Stimulated activated CD4-positive, alpha-beta T cell treated with anti-CD3 and anti-CD28 coated beads, Interleukin-1b, Interleukin-23, amount 100 ng/mL, for 24 hours (primary cell): ENCODE data around the gene PPM1H.

Experiments used
- DNase-seq, 4 experiments: peaks; one replicate each; pipeline ENCODE4 v3.0.0-alpha.2; 2020; ENCODE audit warnings: low read depth in 4 of 4, low spot score in 1 of 4

Gene PPM1H

DNA sequence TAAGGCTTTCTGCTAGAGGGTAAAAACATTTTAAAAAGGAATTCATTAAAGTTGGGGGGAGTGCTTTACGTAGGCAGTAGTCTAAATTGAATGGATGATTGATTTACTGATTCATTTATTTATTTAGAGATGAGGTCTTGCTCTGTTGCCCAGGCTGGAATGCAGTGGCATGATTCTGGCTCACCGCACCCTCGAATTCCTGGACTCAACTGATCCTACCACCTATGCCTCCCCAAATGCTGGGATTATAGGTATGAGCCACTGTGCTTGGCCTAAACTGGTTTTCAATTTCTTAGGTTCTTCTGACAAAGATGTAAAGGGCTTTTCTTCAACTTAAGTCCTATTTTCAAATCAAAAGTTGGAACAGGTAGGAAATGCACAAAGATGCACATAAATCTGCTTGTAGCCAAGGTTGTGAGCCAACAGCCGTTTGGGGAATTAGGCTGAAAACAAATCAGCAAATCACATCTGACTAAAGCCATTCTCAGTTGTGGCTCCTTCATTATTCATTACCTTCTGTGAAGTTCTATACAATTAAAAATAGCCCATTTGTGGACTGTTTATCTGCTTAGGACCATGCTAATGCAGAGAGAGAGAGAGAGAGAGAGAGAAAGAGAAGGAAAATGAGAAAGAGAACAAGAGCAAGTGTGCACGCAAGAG is 218.0 kb downstream of the PPM1H start:
- no peak for DNase-seq

DNA sequence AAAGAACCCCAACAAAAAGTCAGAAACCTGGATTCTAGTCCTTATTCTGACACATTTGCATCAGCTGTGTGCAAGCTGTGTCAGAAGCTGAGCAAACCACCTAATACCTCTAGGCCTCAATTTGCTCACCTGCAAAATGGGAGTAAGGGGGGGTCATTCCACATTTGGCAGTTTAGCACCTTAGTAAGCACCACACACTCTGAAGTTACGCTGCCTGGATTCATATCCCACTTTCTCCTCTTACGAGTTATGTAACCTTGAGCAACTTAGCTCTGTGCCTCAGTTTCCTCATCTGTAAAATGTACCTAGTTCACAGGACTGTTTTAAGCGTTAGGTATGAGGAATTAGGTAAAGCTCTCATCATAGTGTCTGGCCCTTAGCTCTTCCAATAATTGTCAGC is 218.9 kb downstream of the PPM1H start:
- no peak for DNase-seq

DNA sequence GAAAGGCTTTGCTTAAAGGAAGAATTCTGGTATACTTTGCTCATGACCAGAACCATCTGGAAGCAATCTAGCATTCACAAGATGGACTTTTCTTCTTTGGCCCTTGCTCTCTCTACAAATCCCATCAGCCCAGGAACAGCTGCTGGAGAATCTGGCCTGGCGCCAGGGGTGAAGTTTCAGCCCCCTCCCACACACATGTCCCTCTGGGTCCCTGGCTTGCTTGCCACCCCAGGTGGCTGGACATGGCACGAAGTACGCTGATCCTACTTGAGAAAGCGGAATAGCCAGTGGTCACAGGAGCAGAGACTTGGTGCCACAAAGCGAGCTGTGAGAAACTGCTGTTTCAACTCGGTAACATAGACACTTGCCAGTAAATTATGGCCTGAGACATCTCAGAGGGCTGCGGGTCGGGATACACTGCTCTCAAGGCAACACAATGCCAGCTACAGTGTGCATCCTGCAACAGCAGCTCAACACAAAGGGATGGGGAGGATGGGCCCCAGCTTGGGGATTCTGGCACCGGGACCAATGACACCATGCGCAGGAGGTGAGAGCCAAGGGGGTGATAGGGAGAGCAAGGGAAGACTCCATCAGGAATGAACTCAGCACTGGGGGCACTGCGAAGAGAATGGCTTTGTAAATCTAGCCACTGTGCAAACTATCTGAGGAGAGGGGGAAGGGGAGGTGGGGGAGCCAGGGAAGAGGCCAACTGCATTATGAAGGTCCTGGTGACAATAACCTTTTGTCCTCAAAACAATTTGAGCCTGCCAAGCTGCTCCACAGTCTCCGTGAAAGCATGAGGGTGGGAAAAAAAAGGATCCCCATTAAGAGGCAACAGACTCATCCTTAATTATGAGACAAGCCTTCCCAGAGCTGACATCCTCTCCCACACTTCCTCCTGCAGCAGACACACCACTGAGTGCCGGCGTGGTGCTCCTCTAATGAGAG is 219.9 kb downstream of the PPM1H start:
- DNase-seq: no peak

DNA sequence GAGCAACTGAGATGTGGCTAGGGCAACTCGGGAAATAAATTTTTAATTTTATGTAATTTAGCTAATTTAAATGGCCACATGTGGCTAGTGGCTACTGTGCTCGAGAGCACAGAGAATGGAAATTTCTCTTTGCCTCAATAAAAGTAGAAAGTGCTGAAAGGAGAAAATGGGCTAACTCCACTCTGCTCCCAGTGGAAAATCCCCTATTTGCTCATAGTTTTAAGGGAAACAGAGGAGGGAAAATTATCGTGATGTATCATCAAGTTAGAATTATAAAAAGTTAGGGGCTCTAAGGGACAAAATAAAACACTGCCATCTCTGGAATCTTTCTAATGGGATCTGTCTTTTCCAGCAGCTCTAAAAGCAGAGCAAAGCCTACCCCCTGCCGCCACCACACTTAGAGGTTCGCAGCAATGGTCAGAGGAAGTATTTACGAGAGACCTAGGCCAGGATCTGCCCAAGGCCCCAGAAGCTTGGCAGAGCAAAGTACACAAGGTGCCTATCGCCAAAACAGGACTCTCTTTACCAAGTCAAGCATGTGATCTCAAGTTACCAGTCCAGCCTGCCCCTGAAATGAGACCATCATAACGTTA is 220.7 kb downstream of the PPM1H start:
- no peak for DNase-seq

DNA sequence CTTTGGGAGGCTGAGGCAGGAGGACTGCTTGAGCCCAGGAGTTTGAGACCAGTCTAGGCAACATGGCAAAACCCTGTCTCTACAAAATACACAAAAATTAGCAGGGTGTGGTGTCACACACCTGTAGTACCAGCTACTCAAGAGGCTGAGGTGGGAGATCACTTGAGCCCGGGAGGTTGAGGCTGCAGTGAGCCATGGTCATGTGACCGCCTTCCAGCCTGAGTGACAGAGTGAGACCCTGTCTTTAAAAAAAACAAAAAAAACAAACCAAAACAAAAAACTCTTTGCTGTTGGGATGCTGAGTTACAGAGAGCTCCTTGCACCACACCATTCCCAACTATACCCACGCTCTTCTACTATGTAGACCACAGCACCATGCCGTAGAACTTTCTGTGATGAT is 221.2 kb downstream of the PPM1H start:
- no peak for DNase-seq

DNA sequence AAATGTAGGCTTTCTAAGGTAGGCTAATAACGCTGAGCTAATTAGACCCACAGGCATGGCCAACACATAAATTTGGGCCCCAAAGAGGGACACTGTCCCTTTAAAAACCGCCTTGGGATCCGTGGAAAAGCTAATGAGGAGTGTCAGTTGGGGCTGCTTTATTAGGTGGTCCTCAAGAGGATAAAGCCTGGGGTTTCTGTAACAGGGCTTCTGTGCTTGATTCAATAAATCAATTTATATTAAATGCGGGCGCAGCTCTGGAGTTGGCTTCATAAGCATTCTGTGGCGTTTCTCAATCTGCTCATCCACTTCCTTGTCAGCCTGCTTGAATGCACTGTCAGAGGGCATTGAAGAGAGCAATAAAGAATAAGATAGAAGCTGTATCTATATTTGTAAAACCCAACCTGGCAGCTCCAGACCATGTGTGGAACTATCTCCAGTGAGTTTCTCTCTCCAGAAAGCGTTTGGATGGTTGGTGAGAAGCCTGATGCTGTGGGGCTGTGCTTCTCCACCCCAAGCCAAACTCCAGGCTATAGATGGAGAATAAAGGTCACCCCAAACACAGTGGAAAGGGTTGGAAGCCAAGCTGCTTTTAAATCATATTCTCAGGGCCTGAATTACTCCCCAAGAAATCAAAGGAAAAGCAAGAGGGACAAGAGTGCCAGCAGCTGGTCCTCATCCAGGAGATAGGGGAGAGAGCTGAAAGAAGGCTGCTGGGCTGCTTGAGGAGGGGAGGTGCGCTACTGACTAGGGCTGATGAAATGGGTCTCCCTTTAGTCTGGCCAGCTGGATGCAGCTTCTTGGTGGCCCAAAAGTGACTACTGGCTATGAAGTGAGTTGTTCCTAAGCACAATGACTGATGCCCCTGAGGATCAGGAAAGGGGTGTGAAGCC is 222.0 kb downstream of the PPM1H start:
- no peak for DNase-seq

DNA sequence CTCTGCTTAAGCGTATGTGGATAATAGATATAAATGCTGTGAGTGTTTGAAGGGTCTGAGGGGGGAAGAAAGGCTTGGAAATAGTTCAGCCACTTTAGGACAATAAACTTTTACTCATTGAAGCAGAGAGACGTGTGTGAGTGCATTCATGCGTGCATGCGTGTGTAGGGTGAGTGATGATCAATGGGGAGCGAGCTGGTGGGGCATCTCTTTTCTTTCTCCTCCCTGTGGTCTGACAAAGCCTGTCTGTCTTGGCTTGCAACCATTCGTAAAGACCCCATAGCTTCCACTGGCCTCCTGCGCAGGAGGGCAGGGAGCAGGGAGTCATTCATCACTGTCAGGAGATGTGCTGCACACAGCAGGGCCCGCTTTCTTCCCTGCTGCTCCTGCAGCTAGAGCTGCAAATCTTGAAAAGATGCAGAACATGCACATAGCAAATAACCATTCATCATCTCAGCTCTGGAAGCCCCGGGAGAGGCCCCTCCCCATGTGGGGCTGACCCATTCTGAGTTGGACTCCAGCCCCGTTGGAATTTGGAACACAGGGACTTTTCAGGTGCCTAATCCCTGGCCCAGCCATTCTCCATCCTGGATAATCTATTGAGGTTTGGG is 223.2 kb downstream of the PPM1H start:
- DNase-seq: no peak

DNA sequence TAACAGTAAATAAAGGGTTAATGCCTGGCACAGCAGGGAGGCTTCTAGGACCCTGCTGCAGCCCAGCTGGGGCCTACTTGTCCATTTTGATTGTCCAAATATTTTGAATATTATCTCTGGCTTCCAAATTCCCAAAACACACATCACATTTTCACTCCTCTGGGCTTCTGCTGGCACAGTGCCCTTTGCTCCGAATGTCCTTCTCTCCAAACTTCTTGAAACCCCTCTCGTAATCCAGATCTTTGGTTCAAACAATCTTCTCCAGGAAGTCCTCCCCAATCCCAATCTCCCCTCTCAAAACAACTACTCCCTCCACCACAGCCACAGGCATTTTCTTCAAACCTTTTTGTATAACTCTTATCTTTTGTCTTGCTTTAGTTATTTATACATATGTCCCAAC is 225.6 kb downstream of the PPM1H start:
- DNase-seq: no peak

DNA sequence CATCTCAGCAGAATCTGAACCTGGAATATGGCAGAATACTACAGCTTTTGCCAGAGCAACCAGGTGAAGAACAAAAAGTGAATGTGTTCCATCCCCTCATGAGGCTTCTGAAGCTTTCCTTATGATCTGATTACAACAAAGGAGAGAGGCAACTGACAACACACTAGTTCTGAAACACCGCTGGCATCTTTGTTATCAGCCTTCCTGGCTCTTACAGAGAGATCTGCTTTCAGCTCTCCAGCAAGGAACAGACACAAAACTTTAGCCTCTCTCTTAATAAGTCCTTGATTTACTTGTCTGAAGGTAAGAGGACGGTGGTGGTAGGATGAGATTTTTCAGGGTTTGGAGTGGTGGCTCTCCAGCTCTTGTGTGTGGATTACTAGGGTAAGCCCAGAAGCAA is 227.0 kb downstream of the PPM1H start:
- no peak for DNase-seq

DNA sequence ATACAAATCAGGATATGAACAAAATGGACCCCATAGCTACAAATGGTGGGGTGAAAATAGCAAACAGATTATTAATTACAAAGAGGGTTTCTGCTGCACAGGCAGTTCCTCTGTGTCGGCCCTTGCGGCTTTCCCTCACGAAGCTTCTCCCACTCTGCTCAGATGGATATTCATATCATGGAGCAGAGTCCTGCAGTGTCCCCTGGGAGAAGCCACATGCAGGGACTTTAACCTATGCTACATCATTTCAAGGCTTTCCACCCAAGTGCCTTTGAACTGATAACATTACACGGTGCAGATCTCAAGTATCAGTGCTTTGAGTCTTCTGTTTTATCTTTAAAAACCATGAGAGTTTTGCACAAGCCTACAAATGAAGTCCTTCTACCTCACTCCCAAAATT is 229.1 kb downstream of the PPM1H start:
- DNase-seq: no peak

DNA sequence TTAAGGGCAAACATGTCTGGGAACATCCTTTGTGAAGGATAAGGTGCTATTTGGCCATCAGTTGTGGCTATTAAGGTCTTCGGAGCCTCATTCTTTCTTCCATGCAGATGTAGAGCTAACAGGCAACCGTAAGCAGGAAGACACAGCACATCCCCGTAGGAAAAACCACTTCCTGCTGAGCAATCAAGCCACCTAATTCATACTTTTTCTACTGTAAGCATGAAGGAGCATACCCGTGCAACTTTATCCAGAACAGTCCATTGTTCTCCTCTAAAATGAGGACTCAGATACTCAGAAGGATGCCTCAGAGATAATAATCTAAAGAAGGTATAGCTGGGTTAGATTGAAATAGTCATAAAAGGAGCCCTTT is 232.0 kb downstream of the PPM1H start:
- DNase-seq: no peak

DNA sequence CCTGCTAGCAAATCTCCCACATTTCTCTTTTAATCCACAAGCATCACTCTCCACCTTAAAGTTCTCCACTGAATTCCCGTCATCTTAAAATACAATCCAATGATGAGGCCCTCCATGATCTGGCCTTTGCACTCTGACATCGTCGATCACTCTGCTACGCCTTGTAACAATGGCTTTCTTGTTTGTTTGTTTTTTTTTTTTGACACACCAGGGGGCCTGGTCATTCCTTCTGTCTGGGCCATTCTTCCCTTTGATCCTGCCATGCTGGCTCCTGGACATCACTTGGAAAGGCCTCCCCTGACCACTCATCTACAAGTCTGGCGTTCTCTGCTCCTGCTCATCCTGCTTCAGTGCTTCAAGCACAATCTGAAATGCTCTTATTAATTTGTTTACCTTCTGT is 233.5 kb downstream of the PPM1H start:
- no peak for DNase-seq

DNA sequence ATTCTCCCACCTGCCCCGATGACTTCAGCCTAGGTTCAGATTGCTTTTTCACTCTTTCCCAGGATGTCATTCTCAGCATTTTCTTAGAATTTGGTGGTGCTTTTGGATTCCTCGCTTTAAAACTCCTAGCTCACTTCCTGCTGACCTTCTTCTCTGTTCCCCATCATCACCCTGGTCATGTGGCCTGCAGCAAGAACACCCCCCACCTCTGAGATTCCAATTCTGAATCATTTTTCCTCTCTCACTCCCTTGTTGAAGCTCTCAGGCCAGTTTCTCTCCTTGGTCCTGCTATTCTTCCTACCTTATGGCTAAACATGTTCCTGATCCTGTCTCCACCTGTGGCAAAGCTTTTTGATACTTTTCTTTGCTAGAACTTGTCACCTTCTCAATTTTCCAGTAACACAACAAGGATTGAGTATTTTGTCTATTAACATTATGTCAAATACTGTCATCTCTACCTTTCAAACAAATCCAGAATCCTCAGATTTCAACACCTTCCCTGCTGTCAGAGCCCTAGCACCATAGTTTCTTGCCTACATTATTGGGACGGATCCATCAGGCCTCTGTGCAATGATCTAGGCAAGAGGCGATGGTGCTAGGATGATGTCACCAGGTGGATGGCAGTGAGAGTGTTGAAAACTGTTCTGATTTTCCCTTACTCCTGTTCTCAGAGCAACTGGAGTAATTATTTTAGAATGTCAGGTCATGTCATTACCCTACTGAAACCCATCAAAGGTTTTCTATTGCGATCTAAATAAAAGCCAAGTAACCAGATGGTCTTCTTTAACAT is 234.7 kb downstream of the PPM1H start:
- DNase-seq: no peak

DNA sequence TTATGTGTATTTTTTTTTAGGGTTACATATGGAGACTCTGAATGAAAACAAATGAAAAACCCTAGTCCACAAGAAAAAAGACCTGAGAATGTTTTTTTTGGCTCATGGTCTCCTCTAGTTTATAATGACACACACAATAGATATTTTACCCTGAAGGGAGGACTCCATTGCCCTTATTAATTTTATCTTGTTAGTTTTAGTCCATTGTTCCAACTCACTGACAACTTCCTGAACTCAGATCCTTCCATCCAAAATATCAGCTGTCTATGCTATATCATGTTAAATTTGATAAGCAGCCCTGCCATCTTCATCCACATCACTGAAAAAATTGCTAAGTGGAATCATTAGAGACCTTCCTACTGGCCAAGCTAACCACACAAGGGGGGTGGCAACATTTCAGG is 236.2 kb downstream of the PPM1H start:
- DNase-seq: no peak

DNA sequence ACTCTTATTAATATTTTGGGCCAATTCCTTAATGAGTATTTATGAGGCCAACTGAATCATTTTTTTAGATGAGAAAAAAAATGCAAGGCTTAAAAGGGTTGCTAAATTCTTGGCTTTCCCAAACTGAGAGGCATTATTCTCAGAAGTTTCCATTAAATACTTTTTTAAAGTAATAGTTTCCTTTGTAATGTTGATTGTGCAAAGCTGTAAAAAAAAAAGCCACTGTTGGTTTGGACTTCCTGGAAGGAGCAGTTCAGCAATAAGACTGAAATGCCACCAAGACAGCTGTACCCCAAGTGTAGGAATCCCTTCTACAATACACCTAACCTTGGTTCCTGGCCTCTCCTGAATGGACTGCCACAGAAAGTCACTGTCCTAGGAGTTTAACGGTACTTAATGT is 237.1 kb downstream of the PPM1H start:
- no peak for DNase-seq

DNA sequence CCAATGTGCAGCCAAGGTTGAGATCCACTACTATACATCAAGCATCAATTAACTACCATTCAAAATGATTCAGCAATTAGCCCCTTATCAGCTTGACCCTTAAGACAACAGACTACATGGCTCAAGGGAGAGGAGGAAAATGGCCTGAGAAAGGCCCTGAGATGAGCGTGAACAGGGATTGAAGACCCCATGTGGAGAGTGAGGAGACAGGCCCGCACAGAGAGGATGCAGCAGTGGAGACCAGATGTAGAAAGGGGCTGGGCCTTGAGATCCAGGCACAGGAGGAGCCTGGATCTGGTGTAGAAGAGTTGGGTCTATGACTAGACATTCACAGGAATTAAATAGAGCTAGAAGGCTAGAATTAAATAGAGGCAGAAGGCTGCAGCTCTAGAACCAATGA is 239.3 kb downstream of the PPM1H start:
- no peak for DNase-seq

DNA sequence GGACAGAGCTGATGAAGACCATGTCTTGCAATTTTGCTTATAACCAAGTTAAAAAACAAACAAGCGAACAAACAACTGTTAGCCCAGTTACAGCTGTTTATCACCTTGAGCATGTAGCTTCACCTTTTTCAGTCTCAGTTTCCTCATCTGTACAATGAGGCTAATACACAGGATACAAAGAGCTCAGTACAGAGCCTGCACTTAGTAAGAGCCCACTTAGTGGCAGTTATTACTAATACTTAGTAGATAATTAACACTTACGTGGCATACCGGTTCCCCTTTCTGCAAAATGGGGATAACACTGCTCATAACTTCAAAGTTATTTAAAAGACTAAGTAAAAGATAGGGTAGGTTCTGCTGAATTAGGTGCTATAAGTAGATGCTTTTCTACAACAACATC is 240.3 kb downstream of the PPM1H start:
- no peak for DNase-seq

DNA sequence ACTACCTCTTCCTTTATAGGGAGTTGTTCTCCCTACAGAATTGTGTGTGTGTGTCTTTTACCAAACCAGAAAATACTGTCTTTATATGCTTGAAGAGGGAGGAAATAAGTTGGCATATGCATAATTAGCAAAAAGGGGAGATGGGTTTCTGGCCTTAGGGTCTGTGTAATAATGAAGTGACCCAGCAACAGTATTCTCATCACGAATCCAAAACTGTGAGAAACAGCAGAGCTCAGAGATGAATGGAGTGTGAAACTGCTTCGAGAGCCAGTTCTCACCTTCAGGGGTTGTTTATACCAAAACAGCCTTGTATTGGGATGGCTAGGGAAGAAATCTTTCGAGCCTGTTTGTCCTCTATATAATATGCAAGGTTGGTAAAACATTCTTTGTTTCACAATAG is 240.8 kb downstream of the PPM1H start:
- DNase-seq: no peak

DNA sequence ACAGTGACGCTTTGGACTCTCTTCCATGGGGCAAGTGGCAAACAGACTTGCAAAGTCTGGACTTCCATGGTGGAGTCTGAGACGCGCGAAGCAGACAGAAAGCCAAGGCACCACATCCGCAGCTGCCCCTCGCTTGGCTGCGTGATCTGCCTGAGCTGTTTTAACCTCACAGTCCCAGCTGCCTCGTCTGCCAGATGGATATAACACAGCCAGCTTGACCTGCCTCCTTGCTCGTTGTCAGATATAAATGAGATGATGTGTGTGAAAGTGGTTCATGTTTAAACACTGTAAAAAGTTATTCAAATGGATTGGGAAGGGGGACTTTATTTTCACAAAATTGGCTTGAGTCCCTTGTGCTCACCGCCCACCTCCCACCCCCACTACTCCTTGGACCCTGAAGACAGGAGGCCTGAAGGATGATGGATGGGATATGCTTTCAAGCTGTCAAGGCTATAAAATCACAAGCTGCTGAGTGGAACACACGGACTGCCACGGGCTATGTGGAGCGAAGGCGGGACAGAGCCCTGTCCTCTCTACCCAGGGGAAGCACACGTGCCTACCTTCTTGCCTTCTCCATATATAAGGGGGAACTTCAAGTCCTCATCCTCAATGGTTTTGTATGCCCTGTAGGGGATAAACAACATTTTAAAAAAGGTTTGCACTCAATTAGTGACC is 241.4 kb downstream of the PPM1H start:
- no peak for DNase-seq

DNA sequence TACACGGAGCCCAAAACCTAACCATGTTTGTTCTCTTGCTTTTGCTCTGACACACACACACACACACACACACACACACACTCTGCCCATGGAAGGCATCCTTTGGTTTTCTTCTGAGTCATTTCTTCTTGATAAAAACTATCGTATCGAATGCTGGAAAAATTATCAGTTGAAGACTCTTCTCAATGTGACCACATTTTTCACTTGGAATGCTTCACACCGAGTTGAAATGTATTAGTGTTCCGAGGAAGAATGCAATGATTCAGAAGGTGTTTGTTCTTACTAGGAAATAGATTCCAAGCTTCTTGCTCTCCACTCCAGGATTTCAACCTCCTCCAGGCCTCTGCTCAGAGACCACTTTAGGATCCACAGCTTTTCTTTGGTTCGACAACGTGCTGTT is 242.1 kb downstream of the PPM1H start:
- no peak for DNase-seq
